Measurements from ENCODE around the gene SERTAD4. TPM values are rescaled to one million over a fixed set of nuclear protein-coding genes. Genes with fewer than 3 reads are reported as not detected.

The SERTAD4 gene
- total and polyA plus RNA-seq, 2 experiments from 2014 or later: 1.3 to 1.6 TPM

DNA sequence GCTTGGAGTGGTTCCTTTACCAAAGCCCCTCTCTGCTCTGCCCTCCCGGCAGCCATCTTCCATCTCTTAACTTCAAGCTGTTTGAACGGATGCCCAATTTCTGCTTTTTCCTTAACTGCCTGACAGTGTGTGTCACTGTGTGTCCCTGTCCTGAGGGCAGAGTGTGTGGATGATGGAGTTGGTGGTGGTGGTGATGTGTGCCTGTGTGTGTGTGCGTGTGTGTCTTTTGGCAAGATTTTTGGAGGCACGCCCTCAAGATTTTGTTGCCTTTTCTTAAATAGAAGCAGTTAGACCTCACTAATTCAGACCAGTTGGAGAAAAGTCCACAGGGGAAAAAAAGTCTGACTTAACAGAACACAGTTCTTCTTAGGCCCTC lies 30.3 kb downstream of the SERTAD4 start (continued):
- TF ChIP-seq, protein P1, sequence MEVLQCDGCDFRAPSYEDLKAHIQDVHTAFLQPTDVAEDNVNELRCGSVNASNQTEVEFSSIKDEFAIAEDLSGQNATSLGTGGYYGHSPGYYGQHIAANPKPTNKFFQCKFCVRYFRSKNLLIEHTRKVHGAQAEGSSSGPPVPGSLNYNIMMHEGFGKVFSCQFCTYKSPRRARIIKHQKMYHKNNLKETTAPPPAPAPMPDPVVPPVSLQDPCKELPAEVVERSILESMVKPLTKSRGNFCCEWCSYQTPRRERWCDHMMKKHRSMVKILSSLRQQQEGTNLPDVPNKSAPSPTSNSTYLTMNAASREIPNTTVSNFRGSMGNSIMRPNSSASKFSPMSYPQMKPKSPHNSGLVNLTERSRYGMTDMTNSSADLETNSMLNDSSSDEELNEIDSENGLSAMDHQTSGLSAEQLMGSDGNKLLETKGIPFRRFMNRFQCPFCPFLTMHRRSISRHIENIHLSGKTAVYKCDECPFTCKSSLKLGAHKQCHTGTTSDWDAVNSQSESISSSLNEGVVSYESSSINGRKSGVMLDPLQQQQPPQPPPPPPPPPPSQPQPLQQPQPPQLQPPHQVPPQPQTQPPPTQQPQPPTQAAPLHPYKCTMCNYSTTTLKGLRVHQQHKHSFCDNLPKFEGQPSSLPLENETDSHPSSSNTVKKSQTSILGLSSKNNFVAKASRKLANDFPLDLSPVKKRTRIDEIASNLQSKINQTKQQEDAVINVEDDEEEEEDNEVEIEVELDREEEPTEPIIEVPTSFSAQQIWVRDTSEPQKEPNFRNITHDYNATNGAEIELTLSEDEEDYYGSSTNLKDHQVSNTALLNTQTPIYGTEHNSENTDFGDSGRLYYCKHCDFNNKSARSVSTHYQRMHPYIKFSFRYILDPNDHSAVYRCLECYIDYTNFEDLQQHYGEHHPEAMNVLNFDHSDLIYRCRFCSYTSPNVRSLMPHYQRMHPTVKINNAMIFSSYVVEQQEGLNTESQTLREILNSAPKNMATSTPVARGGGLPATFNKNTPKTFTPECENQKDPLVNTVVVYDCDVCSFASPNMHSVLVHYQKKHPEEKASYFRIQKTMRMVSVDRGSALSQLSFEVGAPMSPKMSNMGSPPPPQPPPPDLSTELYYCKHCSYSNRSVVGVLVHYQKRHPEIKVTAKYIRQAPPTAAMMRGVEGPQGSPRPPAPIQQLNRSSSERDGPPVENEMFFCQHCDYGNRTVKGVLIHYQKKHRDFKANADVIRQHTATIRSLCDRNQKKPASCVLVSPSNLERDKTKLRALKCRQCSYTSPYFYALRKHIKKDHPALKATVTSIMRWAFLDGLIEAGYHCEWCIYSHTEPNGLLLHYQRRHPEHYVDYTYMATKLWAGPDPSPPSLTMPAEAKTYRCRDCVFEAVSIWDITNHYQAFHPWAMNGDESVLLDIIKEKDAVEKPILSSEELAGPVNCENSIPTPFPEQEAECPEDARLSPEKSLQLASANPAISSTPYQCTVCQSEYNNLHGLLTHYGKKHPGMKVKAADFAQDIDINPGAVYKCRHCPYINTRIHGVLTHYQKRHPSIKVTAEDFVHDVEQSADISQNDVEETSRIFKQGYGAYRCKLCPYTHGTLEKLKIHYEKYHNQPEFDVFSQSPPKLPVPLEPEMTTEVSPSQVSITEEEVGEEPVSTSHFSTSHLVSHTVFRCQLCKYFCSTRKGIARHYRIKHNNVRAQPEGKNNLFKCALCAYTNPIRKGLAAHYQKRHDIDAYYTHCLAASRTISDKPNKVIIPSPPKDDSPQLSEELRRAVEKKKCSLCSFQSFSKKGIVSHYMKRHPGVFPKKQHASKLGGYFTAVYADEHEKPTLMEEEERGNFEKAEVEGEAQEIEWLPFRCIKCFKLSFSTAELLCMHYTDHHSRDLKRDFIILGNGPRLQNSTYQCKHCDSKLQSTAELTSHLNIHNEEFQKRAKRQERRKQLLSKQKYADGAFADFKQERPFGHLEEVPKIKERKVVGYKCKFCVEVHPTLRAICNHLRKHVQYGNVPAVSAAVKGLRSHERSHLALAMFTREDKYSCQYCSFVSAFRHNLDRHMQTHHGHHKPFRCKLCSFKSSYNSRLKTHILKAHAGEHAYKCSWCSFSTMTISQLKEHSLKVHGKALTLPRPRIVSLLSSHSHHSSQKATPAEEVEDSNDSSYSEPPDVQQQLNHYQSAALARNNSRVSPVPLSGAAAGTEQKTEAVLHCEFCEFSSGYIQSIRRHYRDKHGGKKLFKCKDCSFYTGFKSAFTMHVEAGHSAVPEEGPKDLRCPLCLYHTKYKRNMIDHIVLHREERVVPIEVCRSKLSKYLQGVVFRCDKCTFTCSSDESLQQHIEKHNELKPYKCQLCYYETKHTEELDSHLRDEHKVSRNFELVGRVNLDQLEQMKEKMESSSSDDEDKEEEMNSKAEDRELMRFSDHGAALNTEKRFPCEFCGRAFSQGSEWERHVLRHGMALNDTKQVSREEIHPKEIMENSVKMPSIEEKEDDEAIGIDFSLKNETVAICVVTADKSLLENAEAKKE (CRISPR knock-in tag; IDR thresholded peaks at IDR 0.05): no peak
- no peak for TF ChIP-seq ZNF331 (CRISPR knock-in tag; IDR thresholded peaks at IDR 0.05; ENCODE audit: low read depth)
- TF ChIP-seq, protein P2, sequence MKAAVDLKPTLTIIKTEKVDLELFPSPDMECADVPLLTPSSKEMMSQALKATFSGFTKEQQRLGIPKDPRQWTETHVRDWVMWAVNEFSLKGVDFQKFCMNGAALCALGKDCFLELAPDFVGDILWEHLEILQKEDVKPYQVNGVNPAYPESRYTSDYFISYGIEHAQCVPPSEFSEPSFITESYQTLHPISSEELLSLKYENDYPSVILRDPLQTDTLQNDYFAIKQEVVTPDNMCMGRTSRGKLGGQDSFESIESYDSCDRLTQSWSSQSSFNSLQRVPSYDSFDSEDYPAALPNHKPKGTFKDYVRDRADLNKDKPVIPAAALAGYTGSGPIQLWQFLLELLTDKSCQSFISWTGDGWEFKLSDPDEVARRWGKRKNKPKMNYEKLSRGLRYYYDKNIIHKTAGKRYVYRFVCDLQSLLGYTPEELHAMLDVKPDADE (IDR thresholded peaks at IDR 0.05): no peak
- TF ChIP-seq, protein P3, sequence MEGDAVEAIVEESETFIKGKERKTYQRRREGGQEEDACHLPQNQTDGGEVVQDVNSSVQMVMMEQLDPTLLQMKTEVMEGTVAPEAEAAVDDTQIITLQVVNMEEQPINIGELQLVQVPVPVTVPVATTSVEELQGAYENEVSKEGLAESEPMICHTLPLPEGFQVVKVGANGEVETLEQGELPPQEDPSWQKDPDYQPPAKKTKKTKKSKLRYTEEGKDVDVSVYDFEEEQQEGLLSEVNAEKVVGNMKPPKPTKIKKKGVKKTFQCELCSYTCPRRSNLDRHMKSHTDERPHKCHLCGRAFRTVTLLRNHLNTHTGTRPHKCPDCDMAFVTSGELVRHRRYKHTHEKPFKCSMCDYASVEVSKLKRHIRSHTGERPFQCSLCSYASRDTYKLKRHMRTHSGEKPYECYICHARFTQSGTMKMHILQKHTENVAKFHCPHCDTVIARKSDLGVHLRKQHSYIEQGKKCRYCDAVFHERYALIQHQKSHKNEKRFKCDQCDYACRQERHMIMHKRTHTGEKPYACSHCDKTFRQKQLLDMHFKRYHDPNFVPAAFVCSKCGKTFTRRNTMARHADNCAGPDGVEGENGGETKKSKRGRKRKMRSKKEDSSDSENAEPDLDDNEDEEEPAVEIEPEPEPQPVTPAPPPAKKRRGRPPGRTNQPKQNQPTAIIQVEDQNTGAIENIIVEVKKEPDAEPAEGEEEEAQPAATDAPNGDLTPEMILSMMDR (conservative IDR thresholded peaks at IDR 0.05; ENCODE audit: low read depth in 2 of 2): no peak
- no peak for TF ChIP-seq CREB1 (CRISPR knock-in tag; IDR thresholded peaks at IDR 0.05; ENCODE audit: low read depth)

DNA sequence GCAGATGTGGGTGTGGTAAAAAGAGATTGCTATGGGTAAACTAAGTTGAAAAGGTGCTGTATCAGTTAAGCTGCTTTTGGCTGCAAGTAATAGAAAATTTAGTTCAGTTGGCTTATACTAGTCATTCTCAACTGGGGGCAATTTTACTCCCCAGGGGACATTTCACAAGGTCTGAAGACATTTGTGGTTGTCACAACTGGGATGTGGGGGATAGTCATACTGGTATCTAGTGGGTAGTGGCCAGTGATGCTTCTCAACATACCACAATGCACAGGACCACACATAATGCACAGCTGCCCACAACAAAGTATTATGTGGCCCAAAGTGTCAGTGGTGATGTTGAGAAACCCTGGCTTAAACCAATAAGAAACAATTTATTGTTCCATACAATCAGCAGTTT lies 31.4 kb downstream of the SERTAD4 start:
- Histone ChIP-seq H2AFZ (no peak overlapping the region), H3K9me2 (ENCODE audit: insufficient read depth) (peaks cover 10% of the 10 kb centered on the region; the same call in 1 of the 2 replicates), H3K4me2 (no peak overlapping the region), H3K27me3 (ENCODE audit: insufficient read depth) (no peaks in the 10 kb centered on the region), H3F3A (replicated peaks; ENCODE audit: low read depth) (no peaks in the 10 kb centered on the region), H3K79me2 (replicated peaks; ENCODE audit: insufficient read depth) (no peaks in the 10 kb centered on the region), H3K27ac (ENCODE audit: low read depth) (no peak overlapping the region), H4K20me1 (replicated peaks; ENCODE audit: insufficient read depth) (no peaks in the 10 kb centered on the region), H3K4me3 (no peak overlapping the region), H3K4me1 (ENCODE audit: insufficient read depth) (peaks cover 30% of the 10 kb centered on the region), H3K36me3 (ENCODE audit: insufficient read depth) (no peaks in the 10 kb centered on the region)
- no peak for ATAC-seq
- Mint-ChIP-seq H3K36me3 (ENCODE audit: low read depth) (no peaks in the 10 kb centered on the region), H3K4me3 (no peak overlapping the region), H3K27me3 (ENCODE audit: insufficient read depth, low read depth, poor library complexity) (peaks cover 4% of the 10 kb centered on the region), H3K9me3 (no peaks in the 10 kb centered on the region), H3K27ac (no peak overlapping the region), H3K4me1 (peaks cover 20% of the 10 kb centered on the region)
- no peak for DNase-seq (ENCODE audit: low spot score)
- TF ChIP-seq CREB1 (CRISPR knock-in tag; IDR thresholded peaks at IDR 0.05; ENCODE audit: low read depth) (no peak), STAT1 (IDR thresholded peaks at IDR 0.05; ENCODE audit: unreplicated experiment) (no peak)
- TF ChIP-seq, protein P1 (CRISPR knock-in tag; IDR thresholded peaks at IDR 0.05): no peak
